Peyer's patch (tissue), 4 donors: ENCODE data around the gene PFKP. TPM values are rescaled to one million over a fixed set of nuclear protein-coding genes. Genes with fewer than 3 reads are reported as not detected.
A peak's percentile ranks its signal among the peaks of the same experiment; 100 is the strongest.

Experiments used
- DNase-seq, 3 donors: peaks; one replicate each; pipeline ENCODE4 v3.0.0-alpha.2; 2017 to 2019
- H3K27ac ChIP-seq, 4 donors: fragments of 200-600 bp; sonication (generic); one replicate each; pipeline ENCODE4 v1.5.1; 2016 to 2019
- H3K27me3 ChIP-seq, 2 donors: fragments of 200-600 bp; sonication (generic); one replicate each; pipeline ENCODE4 v1.5.1; 2019
- H3K36me3 ChIP-seq, 3 donors: fragments of 200-600 bp; sonication (generic); one replicate each; pipeline ENCODE4 v1.5.1; 2016 to 2019
- H3K4me1 ChIP-seq, 4 donors: fragments of 200-600 bp; sonication (generic); one replicate each; pipeline ENCODE4 v1.5.1; 2016 to 2019
- H3K4me3 ChIP-seq, 4 donors: fragments of 200-600 bp; sonication (generic); 1 replicate in 3 of 4; 2 replicates in 1 of 4; pipeline ENCODE4 v1.5.1; 2016 to 2019; ENCODE audit warnings: mild to moderate bottlenecking in 1 of 4
- H3K9me3 ChIP-seq, 4 donors: fragments of 200-600 bp; sonication (generic); one replicate each; pipeline ENCODE4 v1.5.1; 2016 to 2019; ENCODE audit warnings: mild to moderate bottlenecking in 1 of 4
- POLR2A ChIP-seq, 2 donors: fragments of 450-650 bp; IDR thresholded peaks; one replicate each; pipeline ENCODE4 v1.5.1; 2017; ENCODE audit warnings: antibody characterized with exemption in 2 of 2, mild to moderate bottlenecking in 2 of 2, moderate library complexity in 2 of 2
- total RNA-seq, 4 donors: library from RNA; depleted of rRNA; stranded (reverse); fragments of >200 nt; gene quantifications; one replicate each; pipeline ENCODE4 v1.1.0, GENCODE V29; 2016
- TF ChIP-seq, protein P1 (sequence below), 6 experiments: fragments of 450-650 bp in 4 of 6; fragments of 200-600 bp in 2 of 6; sonication (generic) in 1 of 6; IDR thresholded peaks; one replicate each; pipeline ENCODE4 v1.5.1; 2017 to 2019; ENCODE audit warnings: antibody characterized with exemption in 6 of 6, mild to moderate bottlenecking in 3 of 6, moderate library complexity in 1 of 6

PFKP gene
- total RNA-seq, 4 donors from 2014 or later = 79.0 to 130 (median 87.9) TPM

DNA sequence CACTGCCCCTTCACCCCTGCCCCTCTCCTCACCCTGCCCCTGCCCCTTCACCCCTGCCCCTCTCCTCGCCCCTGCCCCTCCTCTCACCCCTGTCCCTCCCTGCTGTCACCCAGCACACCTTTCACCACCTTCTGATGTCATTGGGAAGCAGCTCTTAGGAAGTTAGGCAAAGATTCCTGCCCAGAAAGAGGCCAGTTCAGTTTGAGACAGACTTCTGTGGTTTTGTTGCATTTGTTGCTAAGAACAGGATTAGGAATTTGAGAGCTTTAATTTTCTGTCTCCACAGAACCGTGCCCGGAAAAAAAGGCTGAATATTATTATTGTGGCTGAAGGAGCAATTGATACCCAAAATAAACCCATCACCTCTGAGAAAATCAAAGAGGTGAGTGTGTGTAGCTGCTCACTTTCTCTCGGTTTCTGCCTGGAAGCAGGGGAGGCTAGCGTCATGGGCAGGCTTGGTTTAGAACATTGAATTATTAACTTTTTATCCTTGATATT, 39.6 kb downstream of the PFKP start:
- DNase-seq = no peak
- Histone ChIP-seq H3K27me3 (no peaks in the 10 kb centered on the region), H3K27ac (peak overlapping the region in 1 of 4 donors; percentile 41), H3K9me3 (no peaks in the 10 kb centered on the region), H3K36me3 (peaks cover 0 to 71% (median 0%) of the 10 kb centered on the region in 3 donors), H3K4me1 (peaks cover 0 to 14% (median 0%) of the 10 kb centered on the region in 4 donors), H3K4me3 (no peak overlapping the region)
- TF ChIP-seq, protein P1, sequence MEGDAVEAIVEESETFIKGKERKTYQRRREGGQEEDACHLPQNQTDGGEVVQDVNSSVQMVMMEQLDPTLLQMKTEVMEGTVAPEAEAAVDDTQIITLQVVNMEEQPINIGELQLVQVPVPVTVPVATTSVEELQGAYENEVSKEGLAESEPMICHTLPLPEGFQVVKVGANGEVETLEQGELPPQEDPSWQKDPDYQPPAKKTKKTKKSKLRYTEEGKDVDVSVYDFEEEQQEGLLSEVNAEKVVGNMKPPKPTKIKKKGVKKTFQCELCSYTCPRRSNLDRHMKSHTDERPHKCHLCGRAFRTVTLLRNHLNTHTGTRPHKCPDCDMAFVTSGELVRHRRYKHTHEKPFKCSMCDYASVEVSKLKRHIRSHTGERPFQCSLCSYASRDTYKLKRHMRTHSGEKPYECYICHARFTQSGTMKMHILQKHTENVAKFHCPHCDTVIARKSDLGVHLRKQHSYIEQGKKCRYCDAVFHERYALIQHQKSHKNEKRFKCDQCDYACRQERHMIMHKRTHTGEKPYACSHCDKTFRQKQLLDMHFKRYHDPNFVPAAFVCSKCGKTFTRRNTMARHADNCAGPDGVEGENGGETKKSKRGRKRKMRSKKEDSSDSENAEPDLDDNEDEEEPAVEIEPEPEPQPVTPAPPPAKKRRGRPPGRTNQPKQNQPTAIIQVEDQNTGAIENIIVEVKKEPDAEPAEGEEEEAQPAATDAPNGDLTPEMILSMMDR (IDR thresholded peaks at IDR 0.05) = no peak
- no peak for TF ChIP-seq POLR2A (IDR thresholded peaks at IDR 0.05)

- peak in 1 of 3 donors; percentile 63 for DNase-seq
Measured at GRCh38 chr10:3107426-3107961, 40.1 kb downstream of the PFKP start.

DNA sequence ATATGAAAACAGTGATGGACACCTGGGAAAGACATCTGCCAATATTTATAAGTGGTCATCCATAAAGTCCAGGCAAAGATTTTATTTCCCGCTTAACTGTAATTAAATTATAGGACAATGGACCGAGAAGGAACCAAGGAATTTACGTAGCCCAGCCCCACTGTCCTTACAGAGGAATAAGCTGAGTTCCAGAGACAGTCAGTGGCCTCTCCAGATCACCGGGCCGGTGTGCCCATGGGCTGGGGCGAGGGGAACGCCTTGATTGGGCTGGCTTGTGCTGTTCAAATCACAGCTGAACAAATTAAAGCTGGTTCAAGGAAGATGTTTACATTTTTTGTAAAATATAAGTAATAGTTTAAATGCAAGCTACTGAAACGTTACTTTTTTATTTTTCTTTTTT, 40.7 kb downstream of the PFKP start:
- Histone ChIP-seq H3K27me3 (no peaks in the 10 kb centered on the region), H3K4me1 (peaks cover 0 to 9% (median 0%) of the 10 kb centered on the region in 4 donors), H3K4me3 (no peak overlapping the region), H3K27ac (peak overlapping the region in 1 of 4 donors; percentile 32), H3K9me3 (no peaks in the 10 kb centered on the region), H3K36me3 (peaks cover 0 to 82% (median 0%) of the 10 kb centered on the region in 3 donors)
- TF ChIP-seq POLR2A (IDR thresholded peaks at IDR 0.05) = no peak
- TF ChIP-seq, protein P1 (IDR thresholded peaks at IDR 0.05) = no peak
- DNase-seq = no peak

More at GRCh38 chr10:3107426-3107961, 40.1 kb downstream of the PFKP start:
- Histone ChIP-seq H3K27me3 (no peaks in the 10 kb centered on the region), H3K27ac (peak overlapping the region in 1 of 4 donors; percentile 32), H3K9me3 (no peaks in the 10 kb centered on the region), H3K4me1 (peaks cover 0 to 14% (median 0%) of the 10 kb centered on the region in 4 donors), H3K36me3 (peaks cover 0 to 76% (median 0%) of the 10 kb centered on the region in 3 donors), H3K4me3 (no peak overlapping the region)
- TF ChIP-seq POLR2A (IDR thresholded peaks at IDR 0.05) = no peak
- TF ChIP-seq, protein P1 (IDR thresholded peaks at IDR 0.05) = no peak

- H3K27ac ChIP-seq = no peak overlapping the region
- TF ChIP-seq, protein P1 (IDR thresholded peaks at IDR 0.05) = no peak
- TF ChIP-seq POLR2A (IDR thresholded peaks at IDR 0.05) = no peak
- H3K36me3 ChIP-seq = peaks cover 0 to 83% (median 0%) of the 10 kb centered on the region in 3 donors
- no peak overlapping the region for H3K4me3 ChIP-seq
- H3K9me3 ChIP-seq = no peaks in the 10 kb centered on the region
- H3K4me1 ChIP-seq = peaks cover 0 to 3% (median 0%) of the 10 kb centered on the region in 4 donors
- DNase-seq = no peak
- H3K27me3 ChIP-seq = no peaks in the 10 kb centered on the region
Measured at GRCh38 chr10:3108575-3109105, 41.3 kb downstream of the PFKP start.

DNA sequence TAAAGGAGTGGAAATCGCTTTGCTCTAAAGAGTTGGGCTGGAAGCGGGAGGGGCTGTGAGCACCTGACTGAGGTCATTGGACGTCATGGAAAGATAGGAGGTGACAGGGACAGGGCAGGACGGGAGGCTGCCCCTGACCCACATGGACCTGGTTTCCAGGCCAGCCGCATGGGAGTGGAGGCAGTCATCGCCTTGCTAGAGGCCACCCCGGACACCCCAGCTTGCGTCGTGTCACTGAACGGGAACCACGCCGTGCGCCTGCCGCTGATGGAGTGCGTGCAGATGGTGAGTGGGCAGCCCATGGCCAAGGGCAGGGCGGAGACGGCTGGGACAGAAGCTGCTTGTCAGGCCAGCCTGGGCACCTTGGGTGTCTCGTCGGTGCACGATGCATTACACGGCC, 41.8 kb downstream of the PFKP start:
- Histone ChIP-seq H3K4me1 (no peaks in the 10 kb centered on the region), H3K9me3 (no peaks in the 10 kb centered on the region), H3K36me3 (peaks cover 0 to 83% (median 0%) of the 10 kb centered on the region in 3 donors), H3K4me3 (no peak overlapping the region), H3K27ac (no peak overlapping the region), H3K27me3 (no peaks in the 10 kb centered on the region)
- TF ChIP-seq, protein P1 (IDR thresholded peaks at IDR 0.05) = no peak
- TF ChIP-seq POLR2A (IDR thresholded peaks at IDR 0.05) = no peak
- no peak for DNase-seq
